GM12878 (cell line): ENCODE results near the gene COG4. TPM values are rescaled to one million over a fixed set of nuclear protein-coding genes. Genes with fewer than 3 reads are reported as not detected.

ENCODE experiments used
- ATAC-seq: fragments of 200-7000 bp; cut with Tn5 transposase; 3 replicates; pipeline ENCODE4 v1.9.1; 2020; ENCODE audit warnings: mild to moderate bottlenecking, moderate library complexity
- BruUV-seq: library from RNA; stranded (reverse); fragments of 400-500 nt; replicated peaks from 2 replicates; lab custom pipeline; 2021; lab: Mats Ljungman, UMichigan
- CTCF ChIA-PET: fragments of 300-600 bp; sonication (Branson Sonifier 250); formaldehyde crosslinking; extraction: SDS; loops from one replicate; lab custom pipeline; 2021; ENCODE audit warnings: inconsistent platforms; lab: Yijun Ruan, JAX
- POLR2A ChIA-PET: fragments of 350-600 bp; formaldehyde crosslinking; extraction: SDS; loops from one replicate; lab custom pipeline; 2021; ENCODE audit warnings: inconsistent platforms; lab: Charles Lee
- RAD21 ChIA-PET: fragments of 300-600 bp; sonication (Branson Sonifier 250); formaldehyde crosslinking; loops from one replicate; lab custom pipeline; 2023; ENCODE audit warnings: antibody characterized with exemption; ENCODE audit not compliant: unreplicated experiment; lab: Charles Lee
- SMC1A ChIA-PET: fragments of 300-600 bp; sonication (Branson Sonifier 250); formaldehyde crosslinking; loops from one replicate; lab custom pipeline; 2023; ENCODE audit not compliant: unreplicated experiment, uncharacterized antibody; lab: Charles Lee
- DNase-seq: peaks from one replicate; pipeline ENCODE4 v3.0.0-alpha.2; 2011; ENCODE audit warnings: low read depth, low spot score
- FAIRE-seq: peaks from 3 replicates; lab custom pipeline; 2011; peaks lifted over from hg19 to GRCh38; lab: Jason Lieb, UNC
- H2AFZ ChIP-seq: 2 replicates; pipeline ENCODE4 v1.6.0; 2011; ENCODE audit warnings: low read depth, low read length, control low read depth; ENCODE audit not compliant: control insufficient read depth
- H3K27ac ChIP-seq: 2 replicates; pipeline ENCODE4 v1.5.1; 2011; ENCODE audit warnings: control low read depth; ENCODE audit not compliant: control insufficient read depth, insufficient read depth
- H3K27me3 ChIP-seq, 2 experiments: replicated peaks in 1 of 2; 2 replicates each; pipeline versions ENCODE4 v1.6.0 to v1.6.1; 2011; ENCODE audit warnings: low read length in 1 of 2; ENCODE audit not compliant: control insufficient read depth in 2 of 2, insufficient read depth in 2 of 2
- H3K36me3 ChIP-seq, 2 experiments: 2 replicates each; pipeline ENCODE4 v1.5.1; 2011; ENCODE audit warnings: low read length in 1 of 2; ENCODE audit not compliant: control insufficient read depth in 2 of 2, insufficient read depth in 2 of 2
- H3K4me1 ChIP-seq: 2 replicates; pipeline ENCODE4 v1.6.1; 2011; ENCODE audit warnings: mild to moderate bottlenecking, low read length, moderate library complexity, mixed read lengths; ENCODE audit not compliant: control insufficient read depth, insufficient read depth
- H3K4me2 ChIP-seq: 2 replicates; pipeline ENCODE4 v1.6.0; 2011; ENCODE audit warnings: control low read depth; ENCODE audit not compliant: control insufficient read depth, insufficient read depth
- H3K4me3 ChIP-seq: fragments of 200-600 bp; sonication (generic); 2 replicates; pipeline ENCODE4 v1.5.1; 2016
- H3K79me2 ChIP-seq: 2 replicates; pipeline ENCODE4 v1.6.0; 2011; ENCODE audit warnings: low read length; ENCODE audit not compliant: control insufficient read depth, insufficient read depth
- H3K9ac ChIP-seq: 2 replicates; pipeline ENCODE4 v1.8.0; 2011; ENCODE audit warnings: low read length, control low read depth, mixed read lengths; ENCODE audit not compliant: control insufficient read depth, insufficient read depth
- H3K9me3 ChIP-seq: replicated peaks from 3 replicates; pipeline ENCODE4 v1.5.1; 2011; ENCODE audit warnings: mild to moderate bottlenecking, low read length; ENCODE audit not compliant: control insufficient read depth, insufficient read depth
- H4K20me1 ChIP-seq: 2 replicates; pipeline ENCODE4 v1.6.0; 2011; ENCODE audit not compliant: control insufficient read depth, insufficient read depth
- ATF7 ChIP-seq: fragments of 450-650 bp; IDR thresholded peaks from 2 replicates; pipeline ENCODE4 v1.6.1; 2016; ENCODE audit warnings: low read depth, mild to moderate bottlenecking
- BRCA1 ChIP-seq: IDR thresholded peaks from 2 replicates; pipeline ENCODE4 v1.6.1; 2011; ENCODE audit warnings: low read depth, low read length, improper control_type of control experiment
- EP300 ChIP-seq, 2 experiments: fragments of 150-350 bp in 1 of 2; IDR thresholded peaks; 2 replicates each; pipeline ENCODE4 v1.6.1; 2011 to 2012; ENCODE audit warnings: low read depth in 2 of 2, low read length in 2 of 2, borderline replicate concordance in 1 of 2, improper control_type of control experiment in 1 of 2, inconsistent platforms in 1 of 2; ENCODE audit not compliant: control insufficient read depth in 1 of 2
- MYC ChIP-seq: IDR thresholded peaks from 2 replicates; pipeline ENCODE4 v1.6.1; 2011; ENCODE audit warnings: mild to moderate bottlenecking, low read length, moderate library complexity, inconsistent platforms; ENCODE audit not compliant: insufficient read depth, insufficient replicate concordance, insufficient read length, severe bottlenecking
- PKNOX1 ChIP-seq: fragments of 450-650 bp; IDR thresholded peaks from 2 replicates; pipeline ENCODE4 v1.6.1; 2016; ENCODE audit warnings: mild to moderate bottlenecking
- PML ChIP-seq: IDR thresholded peaks from 2 replicates; pipeline ENCODE4 v1.6.1; 2012; ENCODE audit warnings: low read length, inconsistent platforms
- SREBF2 ChIP-seq: IDR thresholded peaks from 2 replicates; pipeline ENCODE4 v1.6.1; 2012; ENCODE audit warnings: mild to moderate bottlenecking, low read length
- SUZ12 ChIP-seq: fragments of 200-600 bp; sonication (generic); IDR thresholded peaks from one replicate; pipeline ENCODE4 v1.6.1; 2018; ENCODE audit warnings: antibody characterized with exemption, mild to moderate bottlenecking; ENCODE audit not compliant: unreplicated experiment
- TAF1 ChIP-seq: IDR thresholded peaks from 2 replicates; pipeline ENCODE4 v1.6.1; 2011; ENCODE audit warnings: mild to moderate bottlenecking, low read depth, low read length, borderline replicate concordance
- ZBED1 ChIP-seq: IDR thresholded peaks from 2 replicates; pipeline ENCODE4 v1.6.1; 2016; ENCODE audit warnings: borderline replicate concordance
- ZNF687 ChIP-seq: fragments of 450-650 bp; IDR thresholded peaks from 2 replicates; pipeline ENCODE4 v1.6.1; 2017; ENCODE audit warnings: mild to moderate bottlenecking, moderate library complexity
- ZSCAN29 ChIP-seq: fragments of 450-650 bp; IDR thresholded peaks from 2 replicates; pipeline ENCODE4 v1.6.1; 2017; ENCODE audit warnings: mild to moderate bottlenecking, moderate library complexity
- WGBS: methylation state at CpG from one replicate; pipeline ENCODE4 v1.1.6; 2016; ENCODE audit warnings: low lambda C conversion rate; ENCODE audit not compliant: insufficient replicate concordance, insufficient coverage; ENCODE audit errors: missing lambda C conversion rate; 5-methylcytosine and 5-hydroxymethylcytosine counted together
- in situ Hi-C: fragments of 300-500 bp; cut with MboI; formaldehyde crosslinking; loops from 9 replicates; pipeline ENCODE4 v1.14.3; 2018; ENCODE audit warnings: mixed read lengths
- intact Hi-C: fragments of 100-400 bp; cut with micrococcal nuclease; formaldehyde crosslinking; loops from one replicate; pipeline ENCODE4 v1.14.2; 2022; ENCODE audit not compliant: unreplicated experiment
- polyA plus RNA-seq, 11 experiments: library from polyadenylated mRNA; depleted of rRNA in 4 of 11; unstranded in 6 of 11; stranded (reverse) in 5 of 11; fragments of >200 nt; fragmentation: Nextera tagmentation in 4 of 11; fragmentation: Illumina TruSeq in 1 of 11; extraction: Ambion mirVana in 4 of 11; extraction: Trizol in 1 of 11; gene quantifications; 1 replicate in 1 of 11; 2 replicates in 10 of 11; pipeline versions ENCODE4 v1.2.1 to v1.2.3, GENCODE V29; 2011 to 2016; ENCODE audit warnings: inconsistent platforms in 2 of 11, missing spikeins in 2 of 11, low read depth in 1 of 11
- total RNA-seq, 4 experiments: library from RNA; depleted of rRNA in 3 of 4; stranded (reverse); fragments of >200 nt in 3 of 4; fragmentation: Illumina TruSeq in 1 of 4; extraction: Trizol in 1 of 4; gene quantifications; 2 replicates each; pipeline versions ENCODE4 v1.2.1 to v1.2.3, GENCODE V29; 2013 to 2021

Gene COG4
- total and polyA plus RNA-seq, 10 of the 15 experiments (the other 5 are each of a cell fraction or from before 2014, with no cell fraction given), result 7.0 to 57.7 (median 33.0) TPM

GRCh38 chr16:70490261-70490660, 33.1 kb downstream of the COG4 start:
- Histone ChIP-seq H3K36me3 (peaks cover 1 to 10% of the 10 kb centered on the region in 2 experiments; a peak in 3 of 4 replicates), H3K4me2 (no peak overlapping the region), H3K4me3 (no peak overlapping the region), H2AFZ (no peak overlapping the region), H4K20me1 (no peaks in the 10 kb centered on the region), H3K9me3 (no peaks in the 10 kb centered on the region), H3K9ac (no peak overlapping the region), H3K4me1 (no peaks in the 10 kb centered on the region), H3K27me3 (no peaks in the 10 kb centered on the region), H3K27ac (no peak overlapping the region), H3K79me2 (no peaks in the 10 kb centered on the region)
- ChIA-PET SMC1A (interaction anchor here (0.6 to 1.4 kb wide), 2 partner anchors 13 to 37 kb away, joined by 3 to 4 read pairs; no protein-coding TSS in a partner anchor), RAD21 (no interaction called here), CTCF (interaction anchor here (1.5 kb wide), 1 partner anchor 19 kb away, joined by 4 read pairs; no protein-coding TSS in a partner anchor), POLR2A (no interaction called here)
- DNase-seq (no peak), ATAC-seq (no peak), FAIRE-seq (no peak)
- in situ Hi-C loops (no loop called here), intact Hi-C loops (no loop called here)
- no TSS peak for BruUV-seq
- 72% methylated on average over 6 of the region's 6 CpGs for WGBS
- TF ChIP-seq ATF7 (no peak), TAF1 (no peak)

- ChIA-PET CTCF (interaction anchor here (0.8 to 1.8 kb wide), 8 partner anchors 12 to 115 kb away, joined by 3 to 6 read pairs (median 5); partner anchors contain the start of genes COG4 and SF3B3), RAD21 (interaction anchor here (0.7 to 1.8 kb wide), 3 partner anchors 36 to 105 kb away, joined by 3 to 6 read pairs (median 5); no protein-coding TSS in a partner anchor), POLR2A (interaction anchor here (0.6 to 2.2 kb wide), 6 partner anchors 12 to 754 kb away, joined by 3 to 8 read pairs (median 4); partner anchors contain the start of genes COG4 and ST3GAL2), SMC1A (interaction anchor here (1.0 to 2.4 kb wide), 5 partner anchors 29 to 90 kb away, joined by 3 to 22 read pairs (median 5); partner anchors contain the start of gene COG4)
- intact Hi-C loops, result no loop called here
- H3K79me2 ChIP-seq, result no peaks in the 10 kb centered on the region
- H3K9me3 ChIP-seq, result no peaks in the 10 kb centered on the region
- DNase-seq (no peak), FAIRE-seq (no peak), ATAC-seq (no peak)
- no peaks in the 10 kb centered on the region for H4K20me1 ChIP-seq
- H3K9ac ChIP-seq, result no peak overlapping the region
- H3K27ac ChIP-seq, result no peak overlapping the region
- H3K36me3 ChIP-seq, result peaks cover 18 to 22% of the 10 kb centered on the region in 2 experiments
- no peak overlapping the region for H3K4me2 ChIP-seq
- WGBS, result 0% methylated on average over 1 of the region's 2 CpGs
- H3K4me3 ChIP-seq, result no peak overlapping the region
- peaks cover 9% of the 10 kb centered on the region for H3K4me1 ChIP-seq
- no peak overlapping the region for H2AFZ ChIP-seq
- no TSS peak for BruUV-seq
- in situ Hi-C loops, result no loop called here
- no peaks in the 10 kb centered on the region for H3K27me3 ChIP-seq
- TF ChIP-seq MYC, result no peak
- no peak for TF ChIP-seq PKNOX1
- no peak for TF ChIP-seq PML
- no peak for TF ChIP-seq EP300 (IDR thresholded peaks at IDR 0.05; ENCODE audit: borderline replicate concordance in 1 of 2, control insufficient read depth in 1 of 2, low read depth in 2 of 2, low read length in 2 of 2)
- no peak for TF ChIP-seq ZBED1
- TF ChIP-seq ZSCAN29, result no peak
- TF ChIP-seq SREBF2, result no peak
- no peak for TF ChIP-seq BRCA1
- no peak for TF ChIP-seq SUZ12
- TF ChIP-seq ZNF687, result no peak
These were observed 38.5 kb downstream of the COG4 start for GRCh38 chr16:70484867-70485266.
